Fibroblast of mammary gland (primary cell): ENCODE data around the gene ITGB2.
A peak's percentile ranks its signal among the peaks of the same experiment; 100 is the strongest.
"Not testable (repeated sequence)": the region's sequence is repeated elsewhere in the genome, so short reads cannot be mapped to it uniquely, and the experiment has no call there.

Experiments
- DNase-seq: peaks from one replicate; pipeline ENCODE4 v3.0.0-alpha.2; 2010; ENCODE audit warnings: low read depth
- H3K4me3 ChIP-seq: 2 replicates; pipeline ENCODE4 v1.5.1; 2011; ENCODE audit warnings: low read depth, mild to moderate bottlenecking, low read length, moderate library complexity; ENCODE audit not compliant: control insufficient read depth
- CTCF ChIP-seq: conservative IDR thresholded peaks from 2 replicates; pipeline ENCODE4 v1.5.1; 2011; ENCODE audit warnings: low read depth, low read length, inconsistent platforms; ENCODE audit not compliant: control insufficient read depth, insufficient read depth

ITGB2 gene

GRCh38 chr21:44929242-44929798 is 8.6 kb upstream of the ITGB2 start:
- DNase-seq = no peak
- H3K4me3 ChIP-seq = no peak overlapping the region
- TF ChIP-seq CTCF = no peak

GRCh38 chr21:44928500-44929241 is 8.0 kb upstream of the ITGB2 start:
- not testable (repeated sequence) for H3K4me3 ChIP-seq
- peak; percentile 72 for DNase-seq

- peak; percentile 4 for TF ChIP-seq CTCF
- H3K4me3 ChIP-seq = no peak overlapping the region
These were observed 7.1 kb upstream of the ITGB2 start for GRCh38 chr21:44927587-44928461.

GRCh38 chr21:44927259-44927586 is 6.5 kb upstream of the ITGB2 start:
- no peak for DNase-seq
- TF ChIP-seq CTCF = no peak
- no peak overlapping the region for H3K4me3 ChIP-seq

More at GRCh38 chr21:44927587-44928461, 7.1 kb upstream of the ITGB2 start:
- DNase-seq = peak; percentile 69

GRCh38 chr21:44926331-44927101 is 5.8 kb upstream of the ITGB2 start:
- no peak for TF ChIP-seq CTCF
- DNase-seq = peak; percentile 72
- H3K4me3 ChIP-seq = no peak overlapping the region

GRCh38 chr21:44925378-44925755 is 4.7 kb upstream of the ITGB2 start:
- no peak for DNase-seq
- H3K4me3 ChIP-seq = no peak overlapping the region
- TF ChIP-seq CTCF = no peak
